ENCODE measurements around the gene EEF2KMT.

DNA sequence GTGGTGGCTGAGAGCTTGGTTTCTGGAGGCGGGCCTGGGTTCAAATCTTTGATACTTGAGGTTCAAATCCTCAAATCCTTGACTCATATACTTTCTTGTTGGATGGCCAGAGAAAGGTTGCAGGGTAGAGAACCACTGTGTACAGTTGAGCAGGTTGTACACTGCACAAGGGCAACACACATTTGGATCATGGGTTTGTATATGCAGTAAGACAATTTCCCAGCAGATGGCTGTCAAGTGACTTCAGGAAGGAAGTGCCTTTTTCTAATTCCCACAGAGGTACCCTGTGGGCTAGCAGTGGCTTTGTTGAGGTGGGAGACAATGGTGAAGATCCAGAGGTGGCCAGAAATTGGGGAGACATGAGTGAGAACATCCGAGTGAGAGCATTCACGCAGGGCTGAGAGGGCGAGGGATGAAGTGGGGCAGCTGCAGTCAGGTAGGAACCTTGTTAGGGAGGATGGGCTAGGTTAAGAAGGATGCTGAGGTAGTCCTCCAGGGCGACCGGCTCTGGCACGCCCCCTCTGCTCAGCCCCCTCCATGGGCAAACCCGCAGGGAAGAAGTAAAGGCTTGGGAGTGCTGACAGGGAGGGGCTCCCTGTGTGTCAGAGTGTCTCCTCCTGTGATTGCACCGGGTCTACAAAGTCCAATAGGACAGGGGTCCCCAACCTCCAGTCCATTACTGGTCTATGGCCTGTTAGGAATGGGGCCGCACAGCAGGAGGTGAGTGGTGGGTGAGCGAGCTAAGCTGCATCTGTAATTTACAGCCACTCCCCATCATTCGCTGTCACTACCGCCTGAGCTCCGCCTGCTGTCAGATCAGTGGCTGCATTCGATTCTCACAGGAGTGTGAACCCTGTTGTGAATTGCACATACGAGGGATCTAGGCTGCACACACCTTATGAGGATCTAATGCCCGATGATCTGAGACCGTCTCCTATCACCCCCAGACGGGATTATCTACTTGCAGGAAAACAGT is 34.5 kb downstream of the EEF2KMT start:
- peak; percentile 30 for TF ChIP-seq CTCF (IDR thresholded peaks at IDR 0.05; ENCODE audit: borderline replicate concordance, extremely low read depth, low read length, poor library complexity, severe bottlenecking)
- TF ChIP-seq EZH2 (IDR thresholded peaks at IDR 0.05; ENCODE audit: borderline replicate concordance, low read depth, low read length, severe bottlenecking), result no peak
